KMS-11 (cell line): ENCODE data around the gene PRDM12.
A peak's percentile ranks its signal among the peaks of the same experiment; 100 is the strongest.

Experiments used
- H2AFZ ChIP-seq: fragments of 200-600 bp; sonication (generic); 2 replicates; pipeline ENCODE4 v1.6.1; 2016; ENCODE audit warnings: antibody characterized with exemption, mixed run types, low read depth
- H3K27ac ChIP-seq: fragments of 200-600 bp; sonication (generic); 2 replicates; pipeline ENCODE4 v1.6.1; 2016; ENCODE audit warnings: mild to moderate bottlenecking, mixed run types
- H3K27me3 ChIP-seq: fragments of 200-600 bp; sonication (generic); 2 replicates; pipeline ENCODE4 v1.6.1; 2017; ENCODE audit warnings: mild to moderate bottlenecking, low read depth, mixed run types, moderate library complexity; ENCODE audit not compliant: insufficient read depth
- H3K36me3 ChIP-seq: fragments of 200-600 bp; sonication (generic); 2 replicates; pipeline ENCODE4 v1.6.1; 2017; ENCODE audit warnings: mild to moderate bottlenecking, mixed run types; ENCODE audit not compliant: insufficient read depth
- H3K4me1 ChIP-seq: fragments of 200-600 bp; sonication (generic); 2 replicates; pipeline ENCODE4 v1.6.1; 2016; ENCODE audit warnings: mild to moderate bottlenecking, low read depth, mixed run types; ENCODE audit not compliant: poor library complexity, severe bottlenecking
- H3K4me2 ChIP-seq: fragments of 200-600 bp; sonication (generic); 2 replicates; pipeline ENCODE4 v1.7.0; 2016; ENCODE audit warnings: mild to moderate bottlenecking, mixed run types
- H3K4me3 ChIP-seq: fragments of 200-600 bp; sonication (generic); IDR thresholded peaks from 2 replicates; pipeline ENCODE4 v1.6.1; 2017; ENCODE audit warnings: low read depth, low read length, mixed read lengths; ENCODE audit not compliant: insufficient read depth
- H3K79me2 ChIP-seq: fragments of 200-600 bp; sonication (generic); 2 replicates; pipeline ENCODE4 v1.6.1; 2016; ENCODE audit warnings: low read depth, mixed run types; ENCODE audit not compliant: insufficient read depth
- H3K9ac ChIP-seq: fragments of 200-600 bp; sonication (generic); 2 replicates; pipeline ENCODE4 v1.6.1; 2016; ENCODE audit warnings: mild to moderate bottlenecking, mixed run types
- H4K20me1 ChIP-seq: fragments of 200-600 bp; sonication (generic); 2 replicates; pipeline ENCODE4 v1.6.1; 2016; ENCODE audit warnings: mild to moderate bottlenecking, mixed run types; ENCODE audit not compliant: insufficient read depth
- TF ChIP-seq, protein P1 (sequence below): fragments of 200-600 bp; sonication (generic); conservative IDR thresholded peaks from 2 replicates; pipeline ENCODE4 v1.6.1; 2017; ENCODE audit warnings: low read depth, mild to moderate bottlenecking, antibody characterized with exemption, low read length, moderate library complexity, mixed read lengths

The PRDM12 gene

DNA sequence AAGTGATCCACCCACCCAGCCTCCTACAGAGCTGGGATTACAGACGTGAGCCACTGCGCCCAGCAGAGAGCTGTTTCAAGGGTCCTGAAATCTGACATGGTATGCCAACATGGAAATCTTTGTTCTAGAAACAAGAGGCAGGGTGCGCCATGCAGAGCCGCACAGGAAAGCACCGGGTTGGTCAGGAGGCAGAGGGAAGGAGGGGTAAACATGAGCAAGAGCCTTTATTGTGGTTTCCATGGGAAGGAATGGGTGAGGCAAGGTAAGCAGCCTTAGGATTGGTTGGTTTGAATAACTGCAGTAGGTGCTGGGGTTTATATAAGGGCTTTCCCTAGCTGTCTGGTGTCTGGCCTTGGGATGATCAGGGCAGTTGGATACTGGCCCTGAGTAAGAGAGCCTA, 23.7 kb downstream of the PRDM12 start:
- Histone ChIP-seq H3K4me2 (no peak overlapping the region), H3K36me3 (no peaks in the 10 kb centered on the region), H3K27ac (no peak overlapping the region), H3K79me2 (no peaks in the 10 kb centered on the region), H3K4me3 (no peak overlapping the region), H4K20me1 (no peaks in the 10 kb centered on the region), H3K4me1 (peaks cover 3% of the 10 kb centered on the region), H3K27me3 (no peaks in the 10 kb centered on the region; the same call in 1 of the 2 replicates), H3K9ac (no peak overlapping the region), H2AFZ (no peak overlapping the region)
- TF ChIP-seq, protein P1, sequence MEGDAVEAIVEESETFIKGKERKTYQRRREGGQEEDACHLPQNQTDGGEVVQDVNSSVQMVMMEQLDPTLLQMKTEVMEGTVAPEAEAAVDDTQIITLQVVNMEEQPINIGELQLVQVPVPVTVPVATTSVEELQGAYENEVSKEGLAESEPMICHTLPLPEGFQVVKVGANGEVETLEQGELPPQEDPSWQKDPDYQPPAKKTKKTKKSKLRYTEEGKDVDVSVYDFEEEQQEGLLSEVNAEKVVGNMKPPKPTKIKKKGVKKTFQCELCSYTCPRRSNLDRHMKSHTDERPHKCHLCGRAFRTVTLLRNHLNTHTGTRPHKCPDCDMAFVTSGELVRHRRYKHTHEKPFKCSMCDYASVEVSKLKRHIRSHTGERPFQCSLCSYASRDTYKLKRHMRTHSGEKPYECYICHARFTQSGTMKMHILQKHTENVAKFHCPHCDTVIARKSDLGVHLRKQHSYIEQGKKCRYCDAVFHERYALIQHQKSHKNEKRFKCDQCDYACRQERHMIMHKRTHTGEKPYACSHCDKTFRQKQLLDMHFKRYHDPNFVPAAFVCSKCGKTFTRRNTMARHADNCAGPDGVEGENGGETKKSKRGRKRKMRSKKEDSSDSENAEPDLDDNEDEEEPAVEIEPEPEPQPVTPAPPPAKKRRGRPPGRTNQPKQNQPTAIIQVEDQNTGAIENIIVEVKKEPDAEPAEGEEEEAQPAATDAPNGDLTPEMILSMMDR: no peak

DNA sequence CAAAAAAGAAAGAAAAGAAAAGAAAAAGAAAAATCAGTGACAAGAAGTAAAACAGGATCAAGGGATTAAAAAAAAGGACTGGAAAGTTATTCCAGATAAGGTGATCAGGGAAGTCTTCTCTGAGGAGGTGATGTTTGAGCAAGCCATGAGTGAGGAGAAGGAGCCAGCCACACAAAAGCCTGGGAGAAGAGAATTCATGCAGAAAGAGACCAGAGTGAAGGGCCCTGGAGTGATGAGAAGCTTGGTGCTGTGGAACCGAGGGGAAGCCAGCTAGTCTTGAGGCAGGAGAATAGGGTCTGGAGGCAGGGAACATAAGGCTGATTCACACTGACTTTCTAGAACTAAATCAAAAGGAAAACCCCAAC, 25.2 kb downstream of the PRDM12 start:
- Histone ChIP-seq H3K27me3 (no peaks in the 10 kb centered on the region; the same call in 1 of the 2 replicates), H3K9ac (no peak overlapping the region), H3K4me1 (peaks cover 5% of the 10 kb centered on the region), H3K4me3 (no peak overlapping the region), H3K27ac (no peak overlapping the region), H4K20me1 (no peaks in the 10 kb centered on the region), H2AFZ (no peak overlapping the region), H3K4me2 (no peak overlapping the region), H3K79me2 (peaks cover 10% of the 10 kb centered on the region), H3K36me3 (no peaks in the 10 kb centered on the region)
- TF ChIP-seq, protein P1: no peak

DNA sequence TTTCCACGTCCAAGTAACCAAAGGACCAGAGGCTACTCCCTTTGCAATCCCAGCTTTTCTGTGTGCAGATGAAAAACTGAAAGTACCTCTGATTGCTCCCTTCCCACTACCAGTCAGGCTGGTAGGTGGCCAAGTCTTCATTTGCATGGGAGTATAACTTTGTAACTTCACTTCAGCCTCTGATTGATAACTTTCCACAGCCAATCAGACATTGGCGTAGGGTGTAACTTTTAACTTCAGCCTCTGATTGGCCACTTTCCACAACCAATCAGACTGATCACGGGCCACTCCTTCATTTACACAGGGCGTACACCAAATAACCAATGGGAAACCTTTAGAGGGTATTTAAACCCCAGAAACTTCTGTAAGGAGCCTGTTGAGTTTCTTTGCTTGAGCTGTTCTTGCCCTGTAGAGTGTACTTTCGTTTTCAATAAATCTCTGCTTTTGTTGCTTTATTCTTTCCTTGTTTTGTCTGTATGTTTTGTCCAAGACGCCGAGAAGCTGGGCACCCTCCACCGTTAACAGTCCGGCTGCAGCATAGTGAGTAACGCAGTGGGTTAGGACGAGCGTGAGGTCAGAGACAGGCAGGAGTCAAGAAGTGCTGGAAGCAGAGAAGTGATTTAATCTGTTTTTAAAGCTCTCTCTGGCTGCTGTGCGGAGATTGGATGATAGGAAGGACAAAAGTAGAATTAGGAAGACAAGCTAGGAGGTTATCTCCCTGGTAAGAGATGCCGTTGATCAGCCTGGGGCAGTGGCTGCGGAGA, 25.7 kb downstream of the PRDM12 start:
- no peak overlapping the region for H3K27ac ChIP-seq

DNA sequence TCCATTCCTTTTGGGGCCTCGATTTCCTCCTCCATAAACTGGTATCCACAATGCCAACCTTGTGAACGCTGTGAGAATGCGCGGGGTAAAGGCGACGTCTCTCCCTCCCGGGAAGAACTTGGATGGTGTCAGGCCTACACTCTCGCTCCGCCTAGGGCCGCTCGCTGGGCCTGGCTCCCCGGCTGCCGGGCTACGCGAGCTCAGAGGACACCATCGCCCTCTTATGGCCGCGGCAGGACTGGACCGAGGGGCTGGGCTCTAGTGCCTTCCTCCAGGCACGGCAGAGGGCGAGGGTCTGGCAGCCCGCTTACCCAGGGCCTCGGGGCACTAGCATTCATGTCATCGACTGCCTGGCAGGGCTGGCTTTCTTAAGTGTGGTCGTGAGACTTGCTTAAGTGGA, 27.9 kb downstream of the PRDM12 start:
- Histone ChIP-seq H3K79me2 (peaks cover 37% of the 10 kb centered on the region), H3K36me3 (no peaks in the 10 kb centered on the region; the same call in 1 of the 2 replicates), H3K9ac (no peak overlapping the region), H3K27ac (no peak overlapping the region), H3K4me2 (no peak overlapping the region), H2AFZ (peak overlapping the region; percentile 100; the same call in 1 of the 2 replicates), H4K20me1 (no peaks in the 10 kb centered on the region), H3K4me1 (peaks cover 25% of the 10 kb centered on the region), H3K4me3 (no peak overlapping the region), H3K27me3 (no peaks in the 10 kb centered on the region; the same call in 1 of the 2 replicates)
- TF ChIP-seq, protein P1: no peak

More for the DNA sequence above, 25.7 kb downstream of the PRDM12 start:
- Histone ChIP-seq H3K36me3 (no peaks in the 10 kb centered on the region), H3K79me2 (peaks cover 15% of the 10 kb centered on the region), H3K4me1 (peaks cover 9% of the 10 kb centered on the region), H3K4me3 (no peak overlapping the region), H4K20me1 (no peaks in the 10 kb centered on the region), H2AFZ (no peak overlapping the region), H3K4me2 (0 out of 2 replicates have a peak overlapping the region, but pooled peaks have one; percentile 7), H3K27me3 (no peaks in the 10 kb centered on the region; the same call in 1 of the 2 replicates), H3K9ac (no peak overlapping the region)
- TF ChIP-seq, protein P1: no peak
